ENCODE results near the gene PTPN18.

- TF ChIP-seq HMGXB4 (CRISPR knock-in tag; IDR thresholded peaks at IDR 0.05) (no peak), JUN (CRISPR knock-in tag; IDR thresholded peaks at IDR 0.05) (no peak), CTCF (IDR thresholded peaks at IDR 0.05) (no peak), CBFB (CRISPR knock-in tag; IDR thresholded peaks at IDR 0.05; ENCODE audit: low read depth) (no peak), NFYB (CRISPR knock-in tag; conservative IDR thresholded peaks at IDR 0.05; ENCODE audit: low read depth) (no peak), E2F5 (CRISPR knock-in tag; IDR thresholded peaks at IDR 0.05) (no peak)
- TF ChIP-seq, protein P1, sequence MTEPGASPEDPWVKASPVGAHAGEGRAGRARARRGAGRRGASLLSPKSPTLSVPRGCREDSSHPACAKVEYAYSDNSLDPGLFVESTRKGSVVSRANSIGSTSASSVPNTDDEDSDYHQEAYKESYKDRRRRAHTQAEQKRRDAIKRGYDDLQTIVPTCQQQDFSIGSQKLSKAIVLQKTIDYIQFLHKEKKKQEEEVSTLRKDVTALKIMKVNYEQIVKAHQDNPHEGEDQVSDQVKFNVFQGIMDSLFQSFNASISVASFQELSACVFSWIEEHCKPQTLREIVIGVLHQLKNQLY (CRISPR knock-in tag; IDR thresholded peaks at IDR 0.05): no peak
Observed at GRCh38 chr2:130351711-130352110, 4.1 kb upstream of the PTPN18 start.
